Peyer's patch (tissue), 4 donors: ENCODE measurements around the gene DOHH.

Experiments used
- CTCF ChIP-seq, 6 experiments: fragments of 450-650 bp in 4 of 6; fragments of 200-600 bp in 2 of 6; sonication (generic) in 1 of 6; IDR thresholded peaks; one replicate each; pipeline ENCODE4 v1.5.1; 2017 to 2019; ENCODE audit warnings: antibody characterized with exemption in 6 of 6, mild to moderate bottlenecking in 3 of 6, moderate library complexity in 1 of 6
- POLR2A ChIP-seq, 2 donors: fragments of 450-650 bp; IDR thresholded peaks; one replicate each; pipeline ENCODE4 v1.5.1; 2017; ENCODE audit warnings: antibody characterized with exemption in 2 of 2, mild to moderate bottlenecking in 2 of 2, moderate library complexity in 2 of 2

GRCh38 chr19:3536429-3537100 lies 36.1 kb upstream of the DOHH start:
- TF ChIP-seq POLR2A (IDR thresholded peaks at IDR 0.05) = no peak
- TF ChIP-seq CTCF (IDR thresholded peaks at IDR 0.05) = no peak
